NCI-H446 treated with DMSO at 0.1 percent for 48 hours (cell line): ENCODE data around the gene FYN.
"Not testable (repeated sequence)": the region's sequence is repeated elsewhere in the genome, so short reads cannot be mapped to it uniquely, and the experiment has no call there.

Experiments used
- DNase-seq: peaks from one replicate; lab custom pipeline; 2025; lab: John Stamatoyannopoulos, UW

The FYN gene

DNA sequence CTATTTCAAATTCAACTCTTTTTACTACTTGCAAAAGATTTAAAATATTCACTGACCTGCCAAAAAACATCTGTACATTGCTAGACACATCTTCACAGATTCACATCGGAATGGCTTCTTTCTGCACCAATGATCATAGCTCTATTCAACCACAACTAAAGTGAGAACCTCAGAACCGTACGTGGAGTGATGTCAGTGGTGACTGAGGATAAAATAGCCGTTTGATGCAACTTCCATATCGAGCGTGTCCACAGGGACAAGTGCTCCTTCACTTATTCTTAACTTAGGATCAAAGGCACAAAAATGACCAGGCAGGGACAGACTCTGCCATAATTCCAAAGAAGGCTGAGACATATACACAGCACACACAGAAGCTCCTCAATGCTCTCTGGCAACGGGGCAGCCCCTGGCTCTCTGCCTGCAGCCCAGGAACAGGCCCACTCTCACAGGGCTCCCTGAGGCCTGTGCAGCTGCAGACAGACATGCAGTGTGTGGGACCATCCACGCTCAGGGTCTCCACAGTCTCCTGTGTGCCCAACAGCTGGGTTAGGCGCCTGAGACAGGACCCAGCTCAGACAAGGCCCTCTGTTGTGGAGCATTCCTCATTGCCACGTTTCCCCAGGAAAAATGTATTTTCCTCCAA, 22.8 kb downstream of the FYN start:
- no peak for DNase-seq

DNA sequence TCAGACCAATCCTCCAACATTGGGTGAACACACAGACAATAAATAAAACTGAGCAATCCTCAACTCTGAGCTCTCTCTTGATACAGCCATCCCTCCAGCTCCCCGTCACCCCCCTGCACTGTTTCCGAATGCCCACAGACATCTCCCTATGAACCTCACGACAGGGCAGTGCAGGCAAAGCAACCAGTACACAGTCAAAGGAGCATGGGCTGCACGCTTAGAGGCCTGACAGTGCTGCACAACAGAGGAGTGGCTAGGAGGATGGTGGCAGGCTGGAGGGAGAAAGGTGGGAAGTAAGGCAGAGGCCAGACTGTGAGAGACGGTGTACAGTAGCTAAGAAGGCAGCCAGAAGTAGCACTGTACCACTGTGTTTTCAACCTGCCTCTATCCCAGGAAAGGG, 24.0 kb downstream of the FYN start:
- DNase-seq: no peak

DNA sequence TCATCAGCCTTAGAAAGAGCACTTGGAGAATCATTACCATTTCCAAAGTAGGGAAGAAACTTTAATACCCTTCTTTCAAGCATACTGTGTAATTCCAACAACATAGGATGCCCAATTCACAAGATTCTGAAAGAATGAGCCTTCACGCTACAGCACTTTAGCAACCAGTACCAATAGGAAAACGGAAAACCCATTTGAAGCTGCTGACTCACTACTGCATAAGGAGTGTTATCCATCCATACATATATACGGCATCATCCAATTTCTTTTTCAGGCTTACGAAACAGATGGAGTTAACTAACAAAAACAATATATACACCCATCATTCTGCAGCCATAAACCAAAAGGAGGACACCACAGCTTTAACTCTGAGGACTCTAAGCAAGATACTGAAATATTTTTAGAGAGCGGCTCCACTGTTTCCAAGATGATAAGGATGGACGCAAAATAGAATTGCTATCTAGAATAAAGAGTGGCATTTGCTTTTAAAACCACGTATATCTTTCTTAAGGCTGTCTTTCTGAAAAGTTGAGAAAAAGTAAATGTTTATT, 24.9 kb downstream of the FYN start:
- no peak for DNase-seq

DNA sequence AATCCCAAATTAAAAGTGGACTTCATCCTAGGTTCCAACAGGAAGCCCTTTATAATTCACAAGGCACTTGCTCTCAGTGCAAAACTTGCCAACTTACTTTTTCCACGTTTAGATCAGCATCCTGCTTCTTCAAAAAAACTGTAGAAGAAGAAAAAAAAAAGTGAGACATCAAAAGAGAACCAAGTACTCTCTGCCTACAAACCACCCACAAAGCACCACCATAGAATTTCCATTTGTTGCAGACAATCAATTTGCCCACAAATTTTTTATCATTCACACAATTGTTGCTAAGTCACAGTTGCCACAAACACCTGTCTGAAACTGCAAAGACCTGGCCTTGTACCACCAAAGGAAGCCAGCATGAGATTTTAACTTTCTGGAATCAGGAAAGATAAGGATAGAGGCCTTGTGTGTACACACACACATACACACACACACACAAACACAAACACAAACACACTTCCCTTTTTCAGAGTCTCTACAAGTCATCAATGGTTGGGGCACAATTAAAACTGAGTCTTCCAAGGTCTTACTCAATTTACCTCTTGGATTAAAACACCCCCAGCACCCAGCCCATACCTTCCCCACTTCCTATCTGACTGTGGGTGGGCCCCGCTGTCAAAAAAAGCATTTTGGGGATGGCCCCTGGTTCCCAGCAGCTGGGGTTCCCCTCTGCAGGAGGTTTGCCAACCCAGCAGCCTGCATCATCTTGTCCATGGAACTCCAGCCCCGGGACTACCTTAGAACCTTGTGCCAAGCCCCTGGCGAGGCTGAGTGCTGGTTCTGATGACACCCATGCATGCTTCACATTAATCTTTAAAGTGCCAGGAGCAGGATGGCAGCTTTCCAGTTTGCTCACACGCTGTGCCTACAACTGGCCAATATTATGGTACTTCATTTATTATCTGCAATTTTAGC, 26.5 kb downstream of the FYN start:
- DNase-seq: peak; percentile 73

DNA sequence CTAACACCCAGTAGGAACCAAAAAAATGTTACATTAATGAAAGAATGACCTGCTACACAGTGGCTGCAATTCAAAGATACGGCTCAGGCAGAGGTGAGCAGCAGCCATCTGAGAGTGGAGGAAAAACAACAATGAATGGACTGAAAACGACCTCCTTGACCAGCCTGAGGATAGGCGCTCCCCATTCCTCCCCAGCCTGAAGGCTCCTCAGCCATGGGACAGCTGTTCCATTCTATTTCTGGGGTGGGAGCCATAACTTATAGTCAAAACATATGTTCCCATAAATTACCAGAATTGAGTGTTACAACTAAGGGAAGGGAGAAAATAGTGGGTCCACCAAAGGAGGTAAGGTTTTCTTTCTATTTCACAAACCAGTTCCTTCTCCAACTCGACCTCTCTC, 27.2 kb downstream of the FYN start:
- no peak for DNase-seq

DNA sequence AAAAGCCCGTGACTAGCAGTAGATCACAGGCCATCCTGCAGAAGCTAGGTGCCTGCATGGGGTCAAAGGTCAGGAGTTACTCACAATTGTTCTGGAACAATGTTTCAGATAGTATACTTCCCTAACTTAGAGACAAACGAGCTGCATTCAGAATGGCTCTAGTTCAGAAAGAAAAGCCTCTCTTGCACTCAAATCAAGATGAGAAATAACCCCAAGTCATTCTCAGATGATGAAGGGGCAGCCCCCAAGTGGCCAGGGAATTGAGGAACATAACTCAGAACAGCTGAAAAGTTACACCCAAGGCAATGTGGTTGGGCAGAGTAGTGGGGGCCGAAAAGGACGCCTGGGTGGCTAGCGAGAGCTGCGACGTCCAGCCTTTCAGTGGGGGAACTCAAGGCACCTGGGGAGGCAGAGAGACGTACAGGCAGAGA, 27.8 kb downstream of the FYN start:
- DNase-seq: no peak

DNA sequence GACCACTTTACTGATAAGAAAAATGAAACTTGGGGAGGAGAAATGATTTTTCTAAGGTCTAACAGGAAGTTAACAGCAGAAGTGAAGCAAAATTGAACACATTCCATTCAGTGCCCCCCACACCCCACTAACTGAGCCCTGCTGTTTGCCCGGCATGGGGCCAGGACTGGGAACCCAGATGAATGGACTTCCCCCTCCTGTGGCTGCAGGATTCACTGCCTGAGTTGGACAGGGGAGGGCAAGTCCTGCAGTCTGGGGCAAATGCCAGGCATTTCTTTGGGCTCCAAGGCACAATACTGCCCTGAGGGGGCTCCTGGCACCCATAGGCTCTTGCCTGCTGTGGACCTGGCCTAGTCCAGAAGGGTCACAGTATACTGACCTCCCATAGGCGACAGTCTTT, 28.3 kb downstream of the FYN start:
- no peak for DNase-seq

DNA sequence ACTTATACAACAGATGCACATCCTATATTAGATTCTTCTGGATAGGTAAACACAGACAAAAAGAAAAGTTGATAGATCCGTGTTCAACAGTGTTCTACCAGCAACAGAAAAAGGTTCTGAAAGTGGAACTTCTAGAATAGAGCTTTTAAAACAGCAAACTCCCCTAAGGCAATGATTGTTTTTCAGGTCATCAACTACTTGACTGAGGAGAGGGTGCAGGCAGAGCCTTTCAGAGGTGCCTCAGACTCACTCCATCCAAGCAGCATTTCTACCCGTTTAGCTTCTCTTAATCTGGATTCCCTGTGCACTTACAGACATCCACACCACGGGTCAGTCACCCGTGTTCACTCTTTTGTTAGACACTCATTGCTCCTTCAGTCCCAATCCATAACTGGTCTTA, 28.9 kb downstream of the FYN start:
- DNase-seq: no peak

DNA sequence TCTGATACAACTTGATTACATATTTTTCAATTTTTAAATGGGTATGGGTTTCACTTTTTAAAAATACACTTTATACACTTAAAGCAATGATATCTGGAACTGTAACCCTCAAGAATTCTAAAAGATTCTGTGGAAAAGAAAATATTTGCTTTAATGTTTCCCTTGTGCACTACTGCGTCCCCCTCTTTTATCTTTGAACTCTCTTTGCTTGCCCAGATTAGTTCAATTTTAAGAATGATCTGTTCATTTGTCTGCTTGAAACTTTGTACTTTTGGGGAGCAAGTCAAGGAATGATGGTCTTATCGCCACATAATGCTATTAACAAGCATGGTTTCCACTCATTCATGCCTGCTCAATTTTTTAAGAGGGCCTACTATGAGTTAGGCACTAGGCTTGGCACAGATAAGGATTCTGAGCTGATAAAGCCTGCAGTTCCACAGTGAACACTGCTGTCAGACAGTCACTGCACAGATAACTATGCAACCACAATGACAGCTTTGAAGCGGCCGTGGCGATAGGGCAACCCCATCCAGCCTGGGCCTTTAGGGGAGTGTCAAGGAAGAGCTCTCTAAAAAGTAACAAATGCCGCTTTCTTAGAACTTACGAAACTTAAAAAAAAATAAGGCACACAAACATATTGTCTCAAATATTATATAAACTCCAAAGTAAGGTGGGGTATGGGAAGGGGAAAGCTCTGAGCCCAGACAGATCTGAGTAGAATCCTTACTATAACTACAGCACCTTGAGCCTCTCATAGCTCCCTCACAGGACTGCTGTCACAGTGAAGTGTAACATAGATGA, 29.7 kb downstream of the FYN start:
- no peak for DNase-seq

DNA sequence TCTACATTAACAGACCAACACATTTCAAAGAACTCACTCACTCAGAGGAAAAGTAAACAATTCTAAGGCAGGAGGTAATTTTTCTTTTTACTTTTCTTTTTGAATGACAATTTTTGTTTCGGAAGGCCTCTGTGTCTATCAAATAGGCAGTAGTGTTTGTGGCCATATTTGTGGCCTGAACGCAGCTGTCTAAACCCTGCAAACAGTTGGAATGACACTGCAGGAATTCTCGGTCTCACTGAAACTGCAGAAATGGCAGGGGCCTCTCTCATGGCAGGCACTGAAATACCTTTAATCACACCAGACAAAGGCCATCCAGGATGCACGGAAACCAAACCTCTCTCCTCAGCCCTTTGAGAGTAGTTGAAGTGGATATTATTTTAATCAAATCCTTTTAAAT, 30.4 kb downstream of the FYN start:
- DNase-seq: no peak

DNA sequence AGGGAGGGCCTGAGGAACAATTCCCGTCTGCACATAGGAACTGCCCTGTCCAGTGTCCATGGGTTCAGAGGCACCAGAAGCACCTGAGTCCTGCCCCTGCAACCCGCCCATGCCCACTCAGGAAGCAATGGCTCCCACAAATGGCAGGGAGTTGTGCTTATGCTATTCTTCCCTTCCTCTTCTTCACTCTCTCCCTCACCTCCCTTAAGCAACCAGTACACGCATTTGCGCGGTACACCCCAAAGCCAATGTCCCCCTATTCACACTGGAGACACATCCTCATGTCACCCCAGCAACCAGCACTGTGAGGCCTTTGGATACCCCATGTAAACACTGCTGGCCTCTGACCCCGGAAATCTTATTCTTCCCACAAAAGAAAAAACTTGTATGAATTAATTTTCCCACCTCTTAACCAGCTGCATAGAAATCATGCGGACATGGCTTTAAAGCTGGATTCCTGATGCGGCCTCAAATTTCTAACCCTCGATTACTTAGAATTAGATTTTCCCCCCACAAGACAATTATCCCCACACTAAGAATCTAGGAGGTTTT, 30.9 kb downstream of the FYN start:
- DNase-seq: no peak

DNA sequence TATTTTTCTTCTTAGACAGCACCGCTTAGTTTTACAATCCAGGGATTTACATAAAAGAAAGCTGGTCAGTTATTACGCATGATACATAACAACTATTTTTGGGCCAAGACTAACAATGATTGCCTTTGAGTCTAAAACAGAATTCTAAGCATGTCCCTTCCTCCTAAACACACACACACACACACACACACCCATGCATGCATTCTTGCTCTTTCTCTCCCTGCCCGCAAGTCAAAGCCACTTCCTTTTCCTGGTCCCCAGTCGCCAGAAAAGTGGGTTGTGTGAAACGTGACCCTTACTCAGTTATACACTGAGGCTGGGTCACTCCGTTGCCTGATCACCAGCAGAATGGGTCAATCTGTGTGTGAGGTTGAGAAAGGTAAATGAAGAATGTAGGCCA, 31.4 kb downstream of the FYN start:
- no peak for DNase-seq

DNA sequence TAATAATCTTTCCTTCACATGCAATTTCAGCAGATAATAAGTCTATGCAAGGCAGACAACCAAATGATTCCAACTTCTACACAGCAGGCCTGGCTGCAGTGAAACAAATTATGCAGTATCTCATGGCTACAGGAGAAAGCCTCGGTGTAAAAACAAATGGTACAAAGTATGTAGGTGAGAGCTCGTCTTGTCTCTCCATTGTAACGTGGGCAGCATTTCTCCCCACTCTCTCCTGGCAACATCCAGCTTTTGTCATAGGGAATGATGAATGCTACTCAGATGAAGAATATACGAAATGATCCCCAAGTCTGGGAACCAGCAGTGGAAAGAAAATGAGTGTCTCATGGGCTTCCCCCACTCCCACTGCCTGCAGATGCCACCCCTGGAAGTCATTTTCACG, 32.4 kb downstream of the FYN start:
- no peak for DNase-seq

DNA sequence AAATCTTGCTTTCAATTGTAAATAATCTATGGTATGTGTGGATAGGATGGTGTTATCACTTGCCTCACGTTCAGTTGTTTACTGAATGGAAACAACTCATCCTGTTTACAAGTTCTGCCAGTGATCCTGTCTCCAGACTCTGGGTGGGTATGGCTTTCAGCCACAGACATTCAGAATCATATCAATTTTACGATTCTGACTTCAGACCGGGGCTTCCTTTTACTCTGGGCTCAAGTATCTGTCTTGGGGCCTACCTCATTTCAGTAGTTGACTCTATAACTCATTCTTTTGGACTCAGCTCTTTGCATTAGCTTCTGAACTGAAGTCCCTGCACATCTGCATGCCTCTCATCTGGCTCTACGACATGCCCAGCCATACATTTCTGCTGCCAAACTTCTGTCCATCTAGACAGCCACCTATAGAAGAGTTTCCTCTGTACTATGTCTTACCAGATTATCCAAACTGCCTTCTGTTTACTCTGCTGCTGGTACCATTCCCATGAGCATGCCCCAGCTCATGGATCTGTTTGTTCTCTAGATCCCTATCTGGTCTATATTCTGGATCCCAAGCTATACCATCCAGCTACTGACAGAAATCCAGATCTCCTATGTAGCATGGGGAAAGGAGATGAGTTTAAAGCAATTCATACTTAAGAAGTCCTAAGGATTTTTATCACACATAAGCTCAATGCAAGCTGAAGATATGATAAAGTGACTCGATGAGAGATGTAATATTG, 34.3 kb downstream of the FYN start:
- DNase-seq: no peak

DNA sequence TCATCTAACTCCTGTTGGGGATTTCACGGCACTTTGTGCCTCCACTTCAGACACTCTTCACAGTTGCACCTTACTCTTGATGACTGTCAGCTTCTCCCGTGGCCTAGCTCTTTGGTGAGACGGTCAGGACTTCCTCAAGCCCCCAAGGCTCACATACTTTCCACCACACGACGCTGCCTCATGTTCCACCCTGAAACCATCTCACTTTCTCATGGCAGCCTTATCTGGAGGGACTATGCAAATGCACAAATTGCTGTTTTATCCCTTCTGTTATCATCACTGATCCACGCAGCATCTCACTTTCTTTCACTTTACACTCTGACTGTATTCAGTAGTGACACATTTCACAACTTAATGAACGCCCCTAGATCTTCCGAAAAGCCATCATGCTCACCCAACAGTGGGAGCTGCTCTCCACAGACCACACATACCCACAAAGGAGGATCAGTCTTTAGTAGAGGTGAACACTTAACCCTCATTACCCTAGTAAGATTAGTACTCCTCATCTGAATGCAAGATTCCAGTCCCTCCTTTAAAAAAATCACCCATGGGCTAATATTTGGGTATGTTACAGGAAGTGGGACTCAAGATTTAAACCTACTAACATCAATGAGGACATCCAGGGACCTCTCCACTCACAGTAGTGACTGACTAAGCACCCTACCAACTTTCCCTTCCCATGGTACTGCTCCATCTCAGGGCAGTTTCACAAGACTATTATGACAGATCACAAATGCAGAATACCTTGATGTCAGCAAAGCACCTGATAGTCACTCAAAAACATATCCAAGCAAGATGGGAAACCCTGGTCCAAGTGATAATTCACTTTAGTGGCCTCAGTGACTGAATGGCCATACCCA, 35.4 kb downstream of the FYN start:
- DNase-seq: no peak

DNA sequence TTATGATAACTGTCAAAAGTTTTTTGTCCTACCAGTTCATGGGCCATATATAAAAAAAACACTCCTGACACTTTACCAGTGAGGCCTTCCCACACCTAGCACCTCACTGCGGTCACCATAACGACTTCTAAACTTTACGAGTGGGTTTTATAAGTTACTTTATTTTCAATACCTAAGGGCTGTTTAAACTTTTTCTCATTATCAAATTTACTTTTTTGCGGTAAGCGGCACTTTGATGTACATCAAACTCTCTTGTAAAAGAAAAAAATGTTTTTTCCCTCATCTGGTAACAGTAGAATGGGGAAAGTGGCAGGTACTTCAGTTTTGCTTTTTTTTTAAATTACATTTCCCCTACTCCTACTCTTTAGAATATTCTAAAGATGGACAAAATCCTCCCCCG, 36.2 kb downstream of the FYN start:
- DNase-seq: no peak

DNA sequence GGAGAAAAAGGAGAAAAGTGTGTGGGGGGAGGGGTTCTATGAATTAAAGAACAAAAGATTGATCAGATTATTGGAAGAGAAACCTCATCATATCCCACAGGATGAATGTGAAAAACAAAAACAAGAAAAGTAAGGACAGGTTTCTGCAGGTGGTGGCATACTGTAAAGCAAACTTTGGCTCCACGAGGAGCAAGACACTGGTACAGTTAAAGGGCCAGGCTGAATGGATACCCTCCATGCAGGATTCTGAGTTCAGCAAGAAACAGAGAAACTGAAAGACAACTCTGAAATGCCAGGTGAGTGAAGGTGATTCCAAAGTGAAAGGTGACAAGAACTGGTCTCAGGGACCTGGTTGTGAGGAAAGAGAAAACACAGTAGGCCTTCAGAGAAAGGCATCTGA, 37.4 kb downstream of the FYN start:
- no peak for DNase-seq

DNA sequence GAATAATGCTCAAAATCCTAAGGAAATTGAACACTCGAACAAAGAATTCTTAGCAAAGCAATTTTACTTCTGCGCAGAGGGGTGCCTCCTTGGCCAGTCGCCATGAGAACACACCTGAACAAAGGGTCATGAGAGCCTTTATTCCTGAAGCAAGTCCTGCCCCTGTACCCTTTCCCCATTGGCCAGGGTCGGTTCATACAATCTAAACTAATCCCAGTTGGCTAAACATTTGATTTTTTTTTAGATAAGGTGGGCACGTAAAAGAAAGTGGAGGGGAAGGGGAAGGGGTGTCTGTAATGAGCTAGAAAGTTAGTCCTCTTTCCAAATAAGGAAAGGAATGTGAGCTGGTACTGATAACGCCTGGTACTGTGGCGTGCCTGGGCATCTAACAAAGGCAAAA, 37.9 kb downstream of the FYN start:
- not testable (repeated sequence) for DNase-seq

DNA sequence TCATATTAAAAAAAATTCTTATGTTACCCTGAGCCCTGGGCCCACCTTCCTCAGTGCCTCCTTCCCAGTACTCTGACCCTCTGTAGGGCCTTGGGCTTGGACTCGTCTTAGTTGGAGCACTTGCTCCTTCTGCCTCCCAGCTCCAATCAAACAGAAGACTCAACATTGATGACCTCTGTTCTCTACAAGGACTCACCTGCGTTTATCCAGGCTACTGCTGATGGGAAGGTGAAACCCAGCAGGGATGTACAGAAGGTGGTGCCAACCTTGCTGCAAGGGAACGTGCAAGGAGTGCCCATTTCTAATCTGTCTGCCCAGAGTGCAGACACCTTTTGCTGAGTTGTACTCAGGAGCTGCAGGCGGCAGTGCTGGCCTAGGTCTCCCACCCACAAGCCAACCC, 38.9 kb downstream of the FYN start:
- DNase-seq: no peak

DNA sequence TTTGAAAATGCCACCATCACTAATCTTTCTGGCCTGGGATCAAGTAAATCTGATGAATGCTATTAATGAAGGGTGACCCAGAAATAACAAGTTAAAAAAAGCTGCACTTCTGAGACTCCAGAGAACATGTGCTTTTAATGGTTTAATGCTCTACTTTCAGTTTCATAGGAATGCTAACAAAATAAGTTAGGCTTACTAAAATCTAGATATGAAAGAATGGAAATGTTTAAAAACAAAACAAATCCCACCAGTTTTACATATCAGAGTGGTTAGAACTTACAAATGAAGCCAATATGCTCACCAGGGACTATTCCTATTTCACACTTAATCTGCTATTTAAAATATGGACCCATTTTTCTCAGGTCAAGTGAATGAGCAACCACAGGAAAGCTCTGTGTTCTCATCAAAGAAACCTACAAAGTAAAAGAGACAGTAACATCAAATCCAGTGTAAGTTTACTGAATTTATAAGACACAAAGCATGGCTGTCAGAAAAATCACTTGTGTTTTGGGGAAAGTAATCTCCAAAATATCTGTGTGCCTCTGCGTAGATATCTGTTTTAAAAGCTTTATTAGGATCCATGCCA, 40.3 kb downstream of the FYN start:
- no peak for DNase-seq
